Smooth muscle cell (in vitro differentiated cells): ENCODE measurements around the gene CD6. TPM values are rescaled to one million over a fixed set of nuclear protein-coding genes. Genes with fewer than 3 reads are reported as not detected.

Source experiments
- DNase-seq: peaks from one replicate; lab custom pipeline; 2025; ENCODE audit not compliant: unreplicated experiment; lab: John Stamatoyannopoulos, UW
- H2AFZ ChIP-seq: fragments of 200-600 bp; sonication (generic); 2 replicates; pipeline ENCODE4 v1.6.0; 2016; ENCODE audit warnings: antibody characterized with exemption, low read depth, mild to moderate bottlenecking
- H3F3A ChIP-seq: fragments of 200-600 bp; sonication (generic); 2 replicates; pipeline ENCODE4 v1.6.0; 2017; ENCODE audit warnings: antibody characterized with exemption, low read depth
- H3K27ac ChIP-seq: fragments of 200-600 bp; sonication (generic); 2 replicates; pipeline ENCODE4 v1.5.1; 2016; ENCODE audit warnings: low read depth, mild to moderate bottlenecking
- H3K27me3 ChIP-seq: fragments of 200-600 bp; sonication (generic); 2 replicates; pipeline ENCODE4 v1.6.1; 2016; ENCODE audit warnings: low read depth, mild to moderate bottlenecking
- H3K36me3 ChIP-seq: fragments of 200-600 bp; sonication (generic); 2 replicates; pipeline ENCODE4 v1.5.1; 2016; ENCODE audit warnings: low read depth
- H3K4me1 ChIP-seq: fragments of 200-600 bp; sonication (generic); 2 replicates; pipeline ENCODE4 v1.5.1; 2016; ENCODE audit warnings: low read depth
- H3K4me2 ChIP-seq: fragments of 200-600 bp; sonication (generic); 2 replicates; pipeline ENCODE4 v1.6.0; 2016; ENCODE audit warnings: mild to moderate bottlenecking
- H3K4me3 ChIP-seq: fragments of 200-600 bp; sonication (generic); 2 replicates; pipeline ENCODE4 v1.5.1; 2016; ENCODE audit warnings: mild to moderate bottlenecking
- H3K79me2 ChIP-seq: fragments of 200-600 bp; sonication (generic); 2 replicates; pipeline ENCODE4 v1.6.0; 2016; ENCODE audit warnings: low read depth, mild to moderate bottlenecking
- H3K9ac ChIP-seq: fragments of 200-600 bp; sonication (generic); 2 replicates; pipeline ENCODE4 v1.6.0; 2016; ENCODE audit warnings: low read depth
- H3K9me3 ChIP-seq: fragments of 200-600 bp; sonication (generic); replicated peaks from 2 replicates; pipeline ENCODE4 v1.5.1; 2016; ENCODE audit warnings: low read depth
- H4K20me1 ChIP-seq: fragments of 200-600 bp; sonication (generic); 2 replicates; pipeline ENCODE4 v1.6.0; 2016; ENCODE audit warnings: low read depth
- WGBS: methylation state at CpG from one replicate; pipeline ENCODE4 v1.1.7; 2016; ENCODE audit warnings: low lambda C conversion rate; 5-methylcytosine and 5-hydroxymethylcytosine counted together
- polyA plus RNA-seq: library from polyadenylated mRNA; unstranded; fragments of >200 nt; fragmentation: Nextera tagmentation; extraction: Ambion mirVana; gene quantifications from 2 replicates; pipeline ENCODE4 v1.2.1, GENCODE V29; 2016
- total RNA-seq: library from RNA; depleted of rRNA; stranded (reverse); fragments of >200 nt; gene quantifications from 2 replicates; pipeline ENCODE4 v1.2.3, GENCODE V29; 2014
- TF ChIP-seq, protein P1 (sequence below): fragments of 200-600 bp; sonication (generic); IDR thresholded peaks from 2 replicates; pipeline ENCODE4 v1.5.1; 2017; ENCODE audit warnings: borderline replicate concordance, mild to moderate bottlenecking, antibody characterized with exemption; ENCODE audit not compliant: insufficient read depth, poor library complexity, severe bottlenecking

The CD6 gene
- total and polyA plus RNA-seq, 2 experiments from 2014 or later = 0.27 TPM; not detected in 1

DNA sequence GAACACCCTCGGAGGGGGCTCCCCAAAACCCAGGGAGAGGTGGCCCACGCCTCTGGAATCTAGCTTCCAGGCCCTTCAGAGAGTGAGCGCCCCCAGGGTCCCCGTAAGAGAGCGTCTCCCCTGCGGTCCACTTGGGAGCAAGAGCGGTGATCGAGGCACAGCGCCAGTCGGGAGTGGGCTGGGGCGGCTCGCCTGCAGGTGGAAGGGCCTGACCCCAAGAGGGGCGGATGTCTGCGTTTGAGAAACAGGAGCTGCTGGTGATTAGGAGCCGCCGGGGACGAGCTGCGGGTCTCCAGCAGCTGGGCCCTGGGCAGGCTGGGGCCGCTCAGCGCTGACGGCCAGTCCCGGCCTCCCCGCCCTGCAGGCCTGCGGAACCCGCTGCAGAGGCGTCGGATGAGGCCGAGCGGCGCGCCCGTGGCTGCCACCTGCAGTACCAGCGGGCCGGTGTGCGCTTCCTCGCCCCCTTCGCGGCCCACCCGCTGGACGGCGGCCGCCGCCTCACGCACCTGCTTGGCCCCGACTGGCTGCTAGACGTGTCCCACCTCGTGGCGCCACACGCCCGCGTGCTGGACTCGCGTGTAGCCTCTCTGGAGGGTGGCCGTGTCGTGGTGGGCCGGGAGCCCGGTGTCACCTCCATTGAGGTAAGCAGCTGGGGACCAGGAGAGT is 37.2 kb upstream of the CD6 start:
- Histone ChIP-seq H3K27me3 (no peaks in the 10 kb centered on the region), H3K4me1 (no peaks in the 10 kb centered on the region), H2AFZ (no peak overlapping the region), H3K36me3 (no peaks in the 10 kb centered on the region), H3K27ac (no peak overlapping the region), H3K9me3 (no peaks in the 10 kb centered on the region), H3K9ac (no peak overlapping the region), H3F3A (no peaks in the 10 kb centered on the region), H3K79me2 (no peaks in the 10 kb centered on the region), H4K20me1 (no peaks in the 10 kb centered on the region), H3K4me2 (no peak overlapping the region), H3K4me3 (no peak overlapping the region)
- DNase-seq = no peak
- TF ChIP-seq, protein P1, sequence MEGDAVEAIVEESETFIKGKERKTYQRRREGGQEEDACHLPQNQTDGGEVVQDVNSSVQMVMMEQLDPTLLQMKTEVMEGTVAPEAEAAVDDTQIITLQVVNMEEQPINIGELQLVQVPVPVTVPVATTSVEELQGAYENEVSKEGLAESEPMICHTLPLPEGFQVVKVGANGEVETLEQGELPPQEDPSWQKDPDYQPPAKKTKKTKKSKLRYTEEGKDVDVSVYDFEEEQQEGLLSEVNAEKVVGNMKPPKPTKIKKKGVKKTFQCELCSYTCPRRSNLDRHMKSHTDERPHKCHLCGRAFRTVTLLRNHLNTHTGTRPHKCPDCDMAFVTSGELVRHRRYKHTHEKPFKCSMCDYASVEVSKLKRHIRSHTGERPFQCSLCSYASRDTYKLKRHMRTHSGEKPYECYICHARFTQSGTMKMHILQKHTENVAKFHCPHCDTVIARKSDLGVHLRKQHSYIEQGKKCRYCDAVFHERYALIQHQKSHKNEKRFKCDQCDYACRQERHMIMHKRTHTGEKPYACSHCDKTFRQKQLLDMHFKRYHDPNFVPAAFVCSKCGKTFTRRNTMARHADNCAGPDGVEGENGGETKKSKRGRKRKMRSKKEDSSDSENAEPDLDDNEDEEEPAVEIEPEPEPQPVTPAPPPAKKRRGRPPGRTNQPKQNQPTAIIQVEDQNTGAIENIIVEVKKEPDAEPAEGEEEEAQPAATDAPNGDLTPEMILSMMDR = no peak
- 96% methylated on average over 47 of the region's 57 CpGs for WGBS

DNA sequence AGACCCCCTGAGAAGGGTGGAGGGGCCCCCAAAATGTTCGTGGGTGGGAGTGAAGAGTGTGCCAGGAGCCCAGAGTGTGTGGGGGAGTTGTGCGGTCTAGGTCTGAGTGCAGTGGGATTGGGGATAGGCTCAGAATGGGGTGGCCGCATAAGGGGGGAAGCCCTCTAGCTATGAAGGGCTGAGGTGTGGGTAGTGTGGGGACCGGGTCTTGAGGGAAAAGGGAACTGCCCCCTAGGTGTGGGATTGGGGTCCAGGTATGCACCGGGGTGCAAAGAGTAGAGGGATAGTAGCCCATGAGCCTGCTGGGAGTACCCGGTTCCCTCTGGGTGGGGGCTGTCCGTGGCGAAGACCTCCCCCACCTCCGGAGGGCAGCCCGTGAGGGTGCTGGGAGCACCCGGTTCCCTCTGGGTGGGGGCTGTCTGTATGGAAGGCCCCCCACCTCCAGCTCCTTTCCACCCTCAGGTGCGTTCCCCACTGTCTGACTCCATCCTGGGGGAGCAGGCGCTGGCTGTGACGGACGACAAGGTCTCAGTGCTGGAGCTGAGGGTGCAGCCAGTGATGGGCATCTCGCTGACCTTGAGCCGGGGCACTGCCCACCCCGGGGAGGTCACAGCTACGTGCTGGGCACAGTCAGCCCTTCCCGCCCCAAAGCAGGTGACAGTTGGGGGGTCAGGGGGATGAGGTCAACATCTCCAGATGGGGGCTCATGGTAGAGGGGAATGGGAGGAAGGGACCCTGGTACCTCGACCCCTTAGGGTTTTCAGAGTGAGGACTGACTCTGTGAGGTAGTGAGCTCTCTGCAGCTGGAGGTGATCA is 36.5 kb upstream of the CD6 start:
- H3K9ac ChIP-seq = no peak overlapping the region
- no peak overlapping the region for H3K27ac ChIP-seq
- H3K36me3 ChIP-seq = no peaks in the 10 kb centered on the region
- H4K20me1 ChIP-seq = no peaks in the 10 kb centered on the region
- H3K4me1 ChIP-seq = no peaks in the 10 kb centered on the region
- H3F3A ChIP-seq = no peaks in the 10 kb centered on the region
- no peaks in the 10 kb centered on the region for H3K9me3 ChIP-seq
- H2AFZ ChIP-seq = no peak overlapping the region
- H3K4me3 ChIP-seq = no peak overlapping the region
- H3K27me3 ChIP-seq = no peaks in the 10 kb centered on the region
- WGBS = 95% methylated on average over 20 of the region's 21 CpGs
- H3K4me2 ChIP-seq = no peak overlapping the region
- TF ChIP-seq, protein P1 = no peak
- no peak for DNase-seq
- no peaks in the 10 kb centered on the region for H3K79me2 ChIP-seq

DNA sequence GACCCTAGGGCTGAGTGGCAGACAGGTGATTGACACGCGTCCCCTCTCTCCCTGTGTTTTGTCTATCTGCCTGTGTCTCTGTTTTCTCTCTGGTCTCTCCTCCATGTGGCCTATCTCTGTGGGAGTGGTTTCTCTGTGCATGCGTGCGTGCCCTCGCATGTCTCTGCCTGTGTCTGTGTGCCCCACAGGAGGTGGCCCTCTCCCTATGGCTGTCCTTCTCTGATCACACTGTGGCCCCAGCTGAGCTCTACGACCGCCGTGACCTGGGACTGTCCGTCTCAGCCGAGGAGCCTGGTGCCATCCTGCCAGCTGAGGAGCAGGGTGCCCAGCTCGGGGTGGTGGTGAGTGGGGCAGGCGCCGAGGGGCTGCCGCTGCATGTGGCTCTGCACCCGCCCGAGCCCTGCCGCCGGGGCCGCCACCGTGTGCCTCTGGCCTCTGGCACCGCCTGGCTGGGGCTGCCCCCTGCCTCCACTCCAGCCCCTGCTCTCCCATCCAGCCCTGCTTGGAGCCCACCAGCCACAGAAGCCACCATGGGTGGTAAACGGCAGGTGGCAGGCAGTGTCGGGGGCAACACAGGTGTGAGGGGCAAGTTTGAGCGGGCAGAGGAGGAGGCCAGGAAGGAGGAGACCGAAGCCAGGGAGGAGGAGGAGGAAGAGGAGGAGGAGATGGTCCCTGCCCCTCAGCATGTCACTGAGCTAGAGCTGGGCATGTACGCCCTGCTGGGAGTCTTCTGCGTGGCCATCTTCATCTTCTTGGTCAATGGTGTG is 35.6 kb upstream of the CD6 start:
- DNase-seq = no peak
- Histone ChIP-seq H3K36me3 (no peaks in the 10 kb centered on the region), H3K9ac (no peak overlapping the region), H3K79me2 (no peaks in the 10 kb centered on the region), H3K4me2 (no peak overlapping the region), H3K4me3 (no peak overlapping the region), H4K20me1 (no peaks in the 10 kb centered on the region), H3K9me3 (no peaks in the 10 kb centered on the region), H3F3A (no peaks in the 10 kb centered on the region), H2AFZ (no peak overlapping the region), H3K27ac (no peak overlapping the region), H3K27me3 (no peaks in the 10 kb centered on the region), H3K4me1 (no peaks in the 10 kb centered on the region)
- TF ChIP-seq, protein P1 = no peak
- WGBS = 98% methylated on average over 27 of the region's 27 CpGs
